GM06990 (cell line): ENCODE results near the gene FLYWCH1.

ENCODE experiments used
- DNase-seq: peaks from one replicate; pipeline ENCODE4 v3.0.0-alpha.2; 2011; ENCODE audit not compliant: insufficient read length; ENCODE audit errors: extremely low read depth
- H3K27me3 ChIP-seq: replicated peaks from 2 replicates; pipeline ENCODE4 v1.6.0; 2011; ENCODE audit warnings: low read length; ENCODE audit not compliant: control insufficient read depth, insufficient read depth
- H3K36me3 ChIP-seq: 2 replicates; pipeline ENCODE4 v1.5.1; 2011; ENCODE audit warnings: low read length; ENCODE audit not compliant: control insufficient read depth, insufficient read depth
- H3K4me3 ChIP-seq: replicated peaks from 2 replicates; pipeline ENCODE4 v1.5.1; 2011; ENCODE audit warnings: low read depth, mild to moderate bottlenecking, control low read depth, low read length
- TF ChIP-seq, protein P1 (sequence below): IDR thresholded peaks from 2 replicates; pipeline ENCODE4 v1.5.1; 2011; ENCODE audit warnings: low read length, control low read depth, mild to moderate bottlenecking, inconsistent platforms; ENCODE audit not compliant: insufficient read depth, poor library complexity, severe bottlenecking

Gene FLYWCH1

DNA sequence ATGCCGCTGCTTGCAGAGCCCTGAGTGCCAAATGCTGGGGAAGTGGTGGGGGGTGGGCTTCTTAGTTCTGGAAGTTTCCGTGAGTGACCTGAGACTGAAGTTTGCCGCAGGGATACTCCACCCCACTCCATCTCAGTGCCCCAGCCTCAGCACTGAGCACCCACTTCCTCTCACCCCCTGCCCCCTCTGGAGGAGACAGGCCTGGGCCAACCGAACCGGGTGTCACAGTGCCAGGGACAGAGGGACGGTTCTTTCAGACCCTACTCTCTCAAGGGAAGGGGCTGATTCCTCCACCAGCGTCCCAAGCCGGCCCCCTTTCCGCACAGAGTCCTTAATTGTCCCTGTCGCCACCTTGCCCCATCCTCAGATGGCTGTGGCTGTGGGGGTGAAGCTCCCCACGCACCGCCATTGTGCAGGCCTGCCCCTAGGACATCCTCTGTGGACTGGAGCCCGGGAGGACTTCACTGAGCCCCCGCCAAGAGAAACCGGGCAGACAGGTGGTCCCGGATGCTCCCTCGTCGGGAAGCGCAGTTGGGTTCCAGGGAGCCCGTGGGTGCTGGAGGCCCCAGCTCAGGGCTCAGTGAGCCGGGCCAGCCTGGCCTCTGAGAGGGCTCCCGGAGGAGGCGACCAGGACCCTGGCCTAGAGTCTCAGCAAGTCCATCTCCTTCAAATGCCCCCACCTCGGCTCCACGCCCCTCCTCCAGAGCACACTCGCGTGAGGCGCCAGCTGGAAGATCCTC, 50.8 kb downstream of the FLYWCH1 start:
- DNase-seq = no peak
- Histone ChIP-seq H3K4me3 (peak overlapping the region; percentile 62), H3K36me3 (no peaks in the 10 kb centered on the region), H3K27me3 (no peaks in the 10 kb centered on the region)
- TF ChIP-seq, protein P1, sequence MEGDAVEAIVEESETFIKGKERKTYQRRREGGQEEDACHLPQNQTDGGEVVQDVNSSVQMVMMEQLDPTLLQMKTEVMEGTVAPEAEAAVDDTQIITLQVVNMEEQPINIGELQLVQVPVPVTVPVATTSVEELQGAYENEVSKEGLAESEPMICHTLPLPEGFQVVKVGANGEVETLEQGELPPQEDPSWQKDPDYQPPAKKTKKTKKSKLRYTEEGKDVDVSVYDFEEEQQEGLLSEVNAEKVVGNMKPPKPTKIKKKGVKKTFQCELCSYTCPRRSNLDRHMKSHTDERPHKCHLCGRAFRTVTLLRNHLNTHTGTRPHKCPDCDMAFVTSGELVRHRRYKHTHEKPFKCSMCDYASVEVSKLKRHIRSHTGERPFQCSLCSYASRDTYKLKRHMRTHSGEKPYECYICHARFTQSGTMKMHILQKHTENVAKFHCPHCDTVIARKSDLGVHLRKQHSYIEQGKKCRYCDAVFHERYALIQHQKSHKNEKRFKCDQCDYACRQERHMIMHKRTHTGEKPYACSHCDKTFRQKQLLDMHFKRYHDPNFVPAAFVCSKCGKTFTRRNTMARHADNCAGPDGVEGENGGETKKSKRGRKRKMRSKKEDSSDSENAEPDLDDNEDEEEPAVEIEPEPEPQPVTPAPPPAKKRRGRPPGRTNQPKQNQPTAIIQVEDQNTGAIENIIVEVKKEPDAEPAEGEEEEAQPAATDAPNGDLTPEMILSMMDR = no peak

DNA sequence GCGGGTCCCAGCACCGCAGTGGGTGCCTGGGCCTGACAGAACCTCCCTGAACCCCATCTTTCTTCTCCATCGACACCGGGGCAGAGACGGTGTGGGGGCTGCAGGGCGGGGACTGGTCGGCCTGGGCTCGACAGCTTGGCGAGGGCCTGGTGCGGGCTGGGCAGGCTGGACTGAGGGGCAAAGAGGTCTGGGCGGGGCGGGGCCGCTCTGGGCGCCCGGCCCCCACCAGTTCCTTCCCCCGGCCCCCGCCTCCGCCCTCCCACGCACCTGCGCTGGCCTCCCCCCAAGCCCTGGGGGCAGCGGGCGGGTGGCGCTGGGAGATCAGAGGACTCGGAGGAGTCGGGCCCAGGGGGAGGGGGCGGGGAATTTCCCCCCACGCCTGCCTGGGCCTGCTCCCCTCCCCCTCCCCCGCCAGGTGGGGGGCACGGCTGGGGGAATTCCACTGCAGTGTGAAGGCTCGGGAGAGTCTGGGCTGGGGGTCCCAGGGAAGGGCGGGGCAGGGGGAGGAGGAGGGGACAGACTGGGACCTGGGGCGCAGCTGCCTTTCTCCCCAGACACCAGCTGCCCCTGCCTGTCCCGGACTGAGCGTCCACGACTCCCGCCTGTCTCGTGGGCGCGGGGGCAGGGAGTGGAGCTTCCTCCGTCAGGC, 51.5 kb downstream of the FLYWCH1 start:
- peak overlapping the region; percentile 62 for H3K4me3 ChIP-seq
- peak; percentile 73 for DNase-seq
- TF ChIP-seq, protein P1 = no peak
- no peaks in the 10 kb centered on the region for H3K36me3 ChIP-seq
- H3K27me3 ChIP-seq = no peaks in the 10 kb centered on the region

- Histone ChIP-seq H3K27me3 (no peaks in the 10 kb centered on the region), H3K4me3 (peak within 1 kb of the TSS; percentile 62), H3K36me3 (no peaks in the 10 kb centered on the region)
- DNase-seq = peak; percentile 79
- TF ChIP-seq, protein P1 = peak; percentile 40
Measured at GRCh38 chr16:2963723-2964474, 52.2 kb downstream of the FLYWCH1 start, which contains the start of gene KREMEN2. Gene KREMEN2 (plus strand): TSS chr16:2964275. CDS start chr16:2964521, 246 bp downstream.

DNA sequence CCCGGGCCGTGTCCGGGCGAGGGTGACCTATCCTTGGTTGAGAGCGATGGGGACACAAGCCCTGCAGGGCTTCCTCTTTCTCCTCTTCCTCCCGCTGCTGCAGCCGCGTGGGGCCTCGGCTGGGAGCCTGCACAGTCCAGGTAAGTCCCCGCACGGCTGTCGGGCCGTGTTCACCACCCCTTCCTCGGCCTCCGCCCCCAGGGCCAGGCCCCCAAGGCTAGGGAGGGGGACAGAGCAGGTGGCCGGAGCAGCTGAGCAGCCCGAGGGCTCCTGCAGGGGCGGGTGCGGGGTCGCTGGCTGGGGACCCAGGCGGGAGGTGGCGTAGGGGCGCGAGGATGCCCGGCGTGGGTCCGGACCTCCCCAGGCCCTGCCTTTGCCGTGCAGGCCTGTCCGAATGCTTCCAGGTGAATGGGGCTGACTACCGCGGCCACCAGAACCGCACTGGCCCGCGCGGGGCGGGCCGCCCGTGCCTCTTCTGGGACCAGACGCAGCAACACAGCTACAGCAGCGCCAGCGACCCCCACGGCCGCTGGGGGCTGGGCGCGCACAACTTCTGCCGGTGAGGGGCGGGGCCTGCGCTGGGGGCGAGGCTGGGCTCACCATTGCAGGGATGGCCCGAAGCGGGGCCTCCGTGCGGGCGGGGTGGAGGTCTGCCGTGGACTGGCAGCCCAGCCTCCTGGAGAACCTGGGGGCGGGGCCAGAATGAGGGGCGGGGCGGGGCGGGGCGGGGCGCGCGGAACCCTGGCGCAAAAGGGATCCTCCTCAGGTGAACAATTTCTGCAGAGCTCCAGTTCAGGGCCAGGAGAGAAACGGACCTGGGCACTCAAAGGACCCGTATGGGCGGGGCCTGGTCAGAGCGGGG, 53.0 kb downstream of the FLYWCH1 start:
- no peaks in the 10 kb centered on the region for H3K27me3 ChIP-seq
- peak; percentile 88 for DNase-seq
- TF ChIP-seq, protein P1 = no peak
- H3K36me3 ChIP-seq = no peaks in the 10 kb centered on the region
- H3K4me3 ChIP-seq = peak overlapping the region; percentile 62
